LNCaP clone FGC (cell line): ENCODE results near the gene SLC38A10.

Experiments used
- DNase-seq: peaks from one replicate; pipeline ENCODE4 v3.0.0-alpha.2; 2011; ENCODE audit warnings: low read depth
- H3K4me3 ChIP-seq: 2 replicates; pipeline ENCODE4 v1.5.1; 2011; ENCODE audit warnings: mild to moderate bottlenecking, low read depth, low read length, control low read depth
- CTCF ChIP-seq: IDR thresholded peaks from 2 replicates; pipeline ENCODE4 v1.5.1; 2012; ENCODE audit warnings: mild to moderate bottlenecking; ENCODE audit not compliant: control insufficient read depth, insufficient read depth; ENCODE audit errors: extremely low read depth

The SLC38A10 gene

GRCh38 chr17:81306898-81307510 lies 11.9 kb upstream of the SLC38A10 start:
- H3K4me3 ChIP-seq: no peak overlapping the region
- TF ChIP-seq CTCF: no peak
- DNase-seq: no peak

GRCh38 chr17:81306491-81306890 lies 11.4 kb upstream of the SLC38A10 start:
- no peak overlapping the region for H3K4me3 ChIP-seq
- no peak for TF ChIP-seq CTCF

GRCh38 chr17:81305051-81305630 lies 10.0 kb upstream of the SLC38A10 start:
- no peak overlapping the region for H3K4me3 ChIP-seq
- TF ChIP-seq CTCF: no peak
- no peak for DNase-seq

More at GRCh38 chr17:81306491-81306890, 11.4 kb upstream of the SLC38A10 start:
- no peak for DNase-seq

- DNase-seq: no peak
- no peak for TF ChIP-seq CTCF
- H3K4me3 ChIP-seq: no peak overlapping the region
Observed at GRCh38 chr17:81304196-81305015, 9.3 kb upstream of the SLC38A10 start.

GRCh38 chr17:81303385-81303784 lies 8.3 kb upstream of the SLC38A10 start:
- no peak for TF ChIP-seq CTCF
- no peak overlapping the region for H3K4me3 ChIP-seq
- no peak for DNase-seq

GRCh38 chr17:81302861-81303333 lies 7.8 kb upstream of the SLC38A10 start:
- TF ChIP-seq CTCF: no peak
- no peak for DNase-seq
- H3K4me3 ChIP-seq: no peak overlapping the region
